Measurements from ENCODE around the gene DNAH17.
A peak's percentile ranks its signal among the peaks of the same experiment; 100 is the strongest.

The DNAH17 gene

GRCh38 chr17:78427140-78427539, 150.1 kb downstream of the DNAH17 start:
- no peak for DNase-seq (ENCODE audit: low spot score)

- no peak for DNase-seq (ENCODE audit: low spot score)
Measured at GRCh38 chr17:78426293-78426879, 150.8 kb downstream of the DNAH17 start.

GRCh38 chr17:78425429-78425828, 151.8 kb downstream of the DNAH17 start:
- no peak for DNase-seq (ENCODE audit: low spot score)

- DNase-seq (ENCODE audit: low spot score), result no peak
Measured at GRCh38 chr17:78423961-78424675, 153.1 kb downstream of the DNAH17 start.

- no peak for DNase-seq (ENCODE audit: low spot score)
Measured at GRCh38 chr17:78422872-78423588, 154.2 kb downstream of the DNAH17 start.

GRCh38 chr17:78422267-78422605, 155.0 kb downstream of the DNAH17 start:
- DNase-seq (ENCODE audit: low spot score), result no peak

GRCh38 chr17:78421534-78422266, 155.5 kb downstream of the DNAH17 start:
- peak; percentile 95 for DNase-seq (ENCODE audit: low spot score)

- no peak for DNase-seq (ENCODE audit: low spot score)
Measured at GRCh38 chr17:78421084-78421533, 156.1 kb downstream of the DNAH17 start.

- no peak for DNase-seq (ENCODE audit: low spot score)
Measured at GRCh38 chr17:78419970-78420815, 157.0 kb downstream of the DNAH17 start.

- DNase-seq (ENCODE audit: low spot score), result no peak
Measured at GRCh38 chr17:78418326-78419026, 158.7 kb downstream of the DNAH17 start.

GRCh38 chr17:78417531-78417909, 159.7 kb downstream of the DNAH17 start:
- no peak for DNase-seq (ENCODE audit: low spot score)

GRCh38 chr17:78416791-78417530, 160.2 kb downstream of the DNAH17 start:
- no peak for DNase-seq (ENCODE audit: low spot score)

- no peak for DNase-seq (ENCODE audit: low spot score)
Measured at GRCh38 chr17:78415821-78416711, 161.1 kb downstream of the DNAH17 start.

GRCh38 chr17:78414178-78415162, 162.7 kb downstream of the DNAH17 start:
- DNase-seq (ENCODE audit: low spot score), result no peak

- peak; percentile 74 for DNase-seq (ENCODE audit: low spot score)
Measured at GRCh38 chr17:78412403-78412802, 164.8 kb downstream of the DNAH17 start.

GRCh38 chr17:78411241-78411857, 165.8 kb downstream of the DNAH17 start:
- DNase-seq (ENCODE audit: low spot score), result no peak

- peak; percentile 78 for DNase-seq (ENCODE audit: low spot score)
Measured at GRCh38 chr17:78409191-78409928, 167.8 kb downstream of the DNAH17 start.
